ENCODE results near the gene MAMSTR. TPM values are rescaled to one million over a fixed set of nuclear protein-coding genes. Genes with fewer than 3 reads are reported as not detected.

Gene MAMSTR
- total RNA-seq, 1 donor from 2014 or later: 0.57 TPM

- H3K9me3 ChIP-seq (ENCODE audit: insufficient read depth, low read depth, low read length): no peaks in the 10 kb centered on the region
- H3K4me3 Mint-ChIP-seq (ENCODE audit: unreplicated experiment): peak overlapping the region; percentile 37
- H3K4me1 ChIP-seq (ENCODE audit: insufficient read depth, low read length): peaks cover 10% of the 10 kb centered on the region
- H4K20me1 ChIP-seq (ENCODE audit: insufficient read depth, low read length): no peaks in the 10 kb centered on the region
- peak overlapping the region; percentile 56 for H3K4me2 ChIP-seq (ENCODE audit: low read length)
- H3K4me1 Mint-ChIP-seq (ENCODE audit: low read depth, unreplicated experiment): peaks cover 8% of the 10 kb centered on the region
- H3K27me3 Mint-ChIP-seq (ENCODE audit: low read depth, unreplicated experiment): no peaks in the 10 kb centered on the region
- peak overlapping the region; percentile 27 for H3K9ac ChIP-seq (ENCODE audit: low read length)
- H3K9me3 Mint-ChIP-seq (ENCODE audit: unreplicated experiment): peaks cover 9% of the 10 kb centered on the region
- peak overlapping the region; percentile 77 for H2AFZ ChIP-seq (ENCODE audit: low read depth, low read length)
- peak overlapping the region; percentile 72 for H3K27ac ChIP-seq (ENCODE audit: low read depth, low read length)
- H3K36me3 ChIP-seq (ENCODE audit: insufficient read depth, low read length): no peaks in the 10 kb centered on the region
- H3K27me3 ChIP-seq (ENCODE audit: insufficient read depth, low read length): no peaks in the 10 kb centered on the region
- FAIRE-seq: no peak
- peak overlapping the region; percentile 8 for H3K4me3 ChIP-seq (ENCODE audit: insufficient read depth, low read depth, low read length)
- H3K27ac Mint-ChIP-seq (ENCODE audit: unreplicated experiment): peak overlapping the region; percentile 81
- TF ChIP-seq CTCF (IDR thresholded peaks at IDR 0.05; ENCODE audit: insufficient read depth, low read depth, low read length): no peak
- no peak for TF ChIP-seq EZH2 (IDR thresholded peaks at IDR 0.05; ENCODE audit: insufficient read depth, low read length)
- peak; percentile 71 for DNase-seq (ENCODE audit: low read depth)
- no peaks in the 10 kb centered on the region for H3K79me2 ChIP-seq (ENCODE audit: insufficient read depth, low read length)
- peaks cover 2% of the 10 kb centered on the region for H3K36me3 Mint-ChIP-seq (ENCODE audit: low read depth, unreplicated experiment)
These were observed 5.5 kb upstream of the MAMSTR start for GRCh38 chr19:48724796-48725753.

- H3K27ac Mint-ChIP-seq (ENCODE audit: unreplicated experiment): no peak overlapping the region
- FAIRE-seq: no peak
These were observed 2.7 kb upstream of the MAMSTR start for GRCh38 chr19:48722196-48722708.

More at GRCh38 chr19:48722196-48722708, 2.7 kb upstream of the MAMSTR start:
- Mint-ChIP-seq H3K27me3 (ENCODE audit: low read depth, unreplicated experiment) (no peaks in the 10 kb centered on the region), H3K4me3 (ENCODE audit: unreplicated experiment) (peak overlapping the region; percentile 50), H3K36me3 (ENCODE audit: low read depth, unreplicated experiment) (peaks cover 2% of the 10 kb centered on the region), H3K9me3 (ENCODE audit: unreplicated experiment) (peaks cover 7% of the 10 kb centered on the region), H3K4me1 (ENCODE audit: low read depth, unreplicated experiment) (peaks cover 8% of the 10 kb centered on the region)
- no peak for DNase-seq (ENCODE audit: low read depth)
- Histone ChIP-seq H3K4me1 (ENCODE audit: insufficient read depth, low read length) (peaks cover 10% of the 10 kb centered on the region), H3K79me2 (ENCODE audit: insufficient read depth, low read length) (no peaks in the 10 kb centered on the region), H3K36me3 (ENCODE audit: insufficient read depth, low read length) (no peaks in the 10 kb centered on the region), H3K9ac (ENCODE audit: low read length) (no peak overlapping the region), H3K9me3 (ENCODE audit: insufficient read depth, low read depth, low read length) (no peaks in the 10 kb centered on the region), H3K4me2 (ENCODE audit: low read length) (no peak overlapping the region), H3K4me3 (ENCODE audit: insufficient read depth, low read depth, low read length) (no peak overlapping the region), H4K20me1 (ENCODE audit: insufficient read depth, low read length) (no peaks in the 10 kb centered on the region), H3K27ac (ENCODE audit: low read depth, low read length) (no peak overlapping the region), H3K27me3 (ENCODE audit: insufficient read depth, low read length) (no peaks in the 10 kb centered on the region), H2AFZ (ENCODE audit: low read depth, low read length) (no peak overlapping the region)
- TF ChIP-seq EZH2 (IDR thresholded peaks at IDR 0.05; ENCODE audit: insufficient read depth, low read length): no peak
- TF ChIP-seq CTCF (IDR thresholded peaks at IDR 0.05; ENCODE audit: insufficient read depth, low read depth, low read length): no peak
